GM21576 (cell line): ENCODE measurements around the gene GNPTG.

Experiments
- ATAC-seq: cut with Tn5 transposase; IDR thresholded peaks from one replicate; pipeline ENCODE4 v1.9.1; 2021; ENCODE audit warnings: mild to moderate bottlenecking, moderate library complexity; ENCODE audit not compliant: unreplicated experiment

Gene GNPTG

DNA sequence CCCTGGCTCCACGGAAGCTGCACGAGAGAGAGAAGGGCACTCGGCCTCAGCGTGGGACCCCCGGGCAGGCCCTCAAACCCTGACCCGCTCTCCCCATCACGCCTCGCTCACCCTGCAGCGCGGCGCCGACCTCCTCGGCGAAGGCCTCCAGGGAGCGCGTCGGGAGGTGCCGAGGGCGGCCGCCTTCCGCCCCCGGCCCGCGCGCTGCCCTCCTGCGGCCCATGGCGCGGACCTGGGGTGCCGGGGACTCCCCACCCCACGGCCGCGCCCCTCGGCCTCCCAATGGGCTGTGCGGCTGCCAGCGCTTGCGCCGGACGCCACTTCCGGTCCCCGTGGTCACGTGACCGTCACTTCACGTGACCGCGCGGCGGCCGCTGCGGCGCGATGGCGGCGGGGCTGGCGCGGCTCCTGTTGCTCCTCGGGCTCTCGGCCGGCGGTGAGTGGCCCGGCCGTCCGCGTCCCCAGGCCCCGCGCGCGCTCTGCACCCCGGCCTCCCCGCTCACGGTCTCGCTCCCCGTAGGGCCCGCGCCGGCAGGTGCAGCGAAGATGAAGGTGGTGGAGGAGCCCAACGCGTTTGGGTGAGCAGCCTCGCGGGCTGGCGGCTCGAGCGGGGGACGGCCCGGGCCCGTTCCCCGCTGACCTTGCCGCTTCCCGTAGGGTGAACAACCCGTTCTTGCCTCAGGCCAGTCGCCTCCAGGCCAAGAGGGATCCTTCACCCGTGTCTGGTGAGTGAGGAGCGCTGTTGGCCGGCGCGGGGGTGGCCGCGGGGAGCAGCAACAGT lies at the start of gene GNPTG, which contains the start of gene TSR3:
Gene GNPTG (plus strand): TSS at position 350 of the 781 bp plus-strand sequence. CDS start 35 bp downstream, at position 385.
Gene TSR3 (minus strand): TSS at position 297 of the 781 bp plus-strand sequence. CDS start 74 bp downstream, at position 223.
- ATAC-seq, result peak; percentile 58

DNA sequence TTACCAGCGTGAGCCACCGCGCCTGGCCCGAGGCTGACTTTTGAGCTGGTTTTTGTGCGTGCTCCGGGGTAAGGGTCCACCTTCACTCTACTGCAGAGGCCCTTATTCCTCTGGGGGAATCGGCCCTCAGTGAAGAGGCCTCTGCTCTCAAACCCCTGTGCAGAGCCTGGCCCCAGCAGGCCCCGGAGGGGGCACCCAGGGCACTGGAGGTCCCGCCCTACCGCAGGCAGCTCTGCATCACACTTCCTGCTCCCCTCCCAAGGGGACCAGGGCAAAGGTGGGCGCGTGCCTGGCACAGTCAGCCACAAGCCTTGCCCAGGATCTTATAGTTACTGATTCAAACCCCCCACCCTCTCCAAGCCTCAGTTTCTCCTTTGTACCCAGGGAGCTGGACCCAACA lies 45.9 kb upstream of the GNPTG start:
- ATAC-seq, result no peak

DNA sequence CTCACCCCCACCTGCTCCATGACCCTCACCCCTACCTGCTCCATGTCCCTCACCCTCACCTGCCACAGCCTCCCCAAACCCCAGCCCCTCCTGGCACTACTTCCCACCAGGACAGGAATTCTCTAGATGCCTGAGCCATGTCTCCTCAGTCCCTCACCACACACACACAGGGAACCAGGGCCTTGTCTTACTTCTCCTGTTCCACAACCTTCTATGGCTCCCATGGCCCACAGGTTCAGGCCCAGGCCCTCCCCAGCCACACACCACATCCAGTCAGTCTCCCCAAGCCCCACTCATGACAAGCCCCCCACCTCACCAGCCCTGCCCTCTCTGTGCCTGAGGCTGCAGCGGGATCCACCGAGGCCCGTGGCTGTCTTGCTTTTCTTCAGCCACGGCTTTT lies 45.4 kb upstream of the GNPTG start:
- ATAC-seq, result no peak

DNA sequence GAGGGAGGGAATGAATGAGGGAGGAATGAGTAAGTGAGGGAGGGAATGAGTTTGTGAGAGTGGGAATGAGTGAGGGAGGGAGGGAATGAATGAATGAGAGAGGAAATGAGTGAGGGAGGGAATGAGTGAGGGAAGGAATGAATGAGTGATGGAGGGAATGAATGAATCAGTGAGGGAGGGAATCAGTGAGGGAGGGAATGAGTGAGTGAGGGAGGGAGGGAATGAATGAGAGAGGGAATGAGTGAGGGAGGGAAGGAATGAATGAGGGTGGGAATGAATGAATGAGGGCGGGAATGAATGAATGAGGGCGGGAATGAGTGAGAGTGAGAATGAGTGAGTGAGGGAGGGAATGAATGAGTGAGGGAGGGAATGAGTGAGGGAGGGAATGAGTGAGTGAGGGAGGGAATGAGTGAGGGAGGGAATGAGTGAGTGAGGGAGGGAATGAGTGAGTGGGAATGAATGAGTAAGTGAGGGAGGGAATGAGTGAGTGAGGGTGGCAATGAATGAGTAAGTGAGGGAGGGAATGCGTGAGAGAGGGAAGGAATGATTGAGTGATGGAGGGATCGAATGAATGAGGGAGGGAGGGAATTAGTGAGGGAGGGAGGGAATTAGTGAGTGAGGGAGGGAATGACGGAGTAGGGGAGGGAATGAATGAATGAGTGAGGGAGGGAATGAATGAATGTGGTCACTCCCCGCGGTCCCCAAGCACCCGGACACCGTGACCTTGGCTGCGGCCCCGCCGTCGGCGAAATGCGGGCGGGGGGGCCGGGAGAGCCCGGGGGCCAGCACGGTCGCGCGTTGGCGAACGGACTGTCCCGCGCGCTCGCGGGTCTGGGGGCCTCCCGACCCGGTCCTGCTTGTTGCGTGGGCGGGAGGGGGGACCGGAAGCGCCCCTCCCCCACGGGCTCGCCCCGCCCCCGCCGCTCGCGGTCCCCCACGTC lies 43.4 kb upstream of the GNPTG start:
- peak; percentile 13 for ATAC-seq

DNA sequence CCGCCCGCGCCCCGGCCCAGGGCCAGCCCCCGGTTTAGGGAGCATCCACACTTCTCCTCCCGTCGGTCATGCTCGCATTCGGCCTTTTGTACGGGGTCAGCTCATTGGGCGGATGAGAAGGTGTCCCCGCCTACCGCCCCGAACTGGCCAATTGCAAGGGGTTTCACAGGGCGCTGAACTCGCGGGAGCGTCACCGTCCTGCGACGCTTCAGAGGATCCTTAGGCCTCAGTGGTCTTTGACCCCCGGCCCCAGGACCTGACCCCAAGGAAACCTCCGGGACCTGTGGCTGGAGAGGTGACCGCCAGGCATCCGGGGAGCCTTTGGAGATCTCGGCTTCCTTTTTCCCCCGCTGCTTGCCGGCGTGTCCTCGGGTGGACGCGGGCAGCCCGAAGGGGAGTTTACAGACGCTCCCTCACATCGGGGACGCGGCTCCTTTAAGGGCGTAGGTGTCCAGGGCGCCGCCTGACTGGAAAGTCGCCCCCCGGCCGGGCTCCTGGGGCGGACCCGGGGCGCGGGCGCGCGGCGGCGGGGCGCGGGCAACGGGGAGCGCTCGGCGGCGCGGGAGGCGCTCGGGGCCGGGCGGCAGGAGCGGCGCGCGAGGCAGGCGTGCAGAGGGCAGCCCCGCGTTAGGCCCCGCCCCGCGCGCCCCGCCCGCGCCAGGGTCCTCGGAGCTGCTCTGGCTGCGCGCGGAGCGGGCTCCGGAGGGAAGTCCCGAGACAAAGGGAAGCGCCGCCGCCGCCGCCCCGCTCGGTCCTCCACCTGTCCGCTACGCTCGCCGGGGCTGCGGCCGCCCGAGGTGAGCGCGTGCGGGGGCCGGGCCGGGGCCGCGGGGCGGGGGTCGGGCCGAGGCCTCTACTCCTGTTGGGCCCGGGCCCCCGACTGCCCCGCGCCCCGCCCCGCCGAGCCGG lies 42.5 kb upstream of the GNPTG start, which contains the start of gene UBE2I:
Gene UBE2I (plus strand): TSS at position 660 of the 909 bp plus-strand sequence. CDS start 4,395 bp downstream, outside the sequence.
- ATAC-seq, result peak; percentile 54

DNA sequence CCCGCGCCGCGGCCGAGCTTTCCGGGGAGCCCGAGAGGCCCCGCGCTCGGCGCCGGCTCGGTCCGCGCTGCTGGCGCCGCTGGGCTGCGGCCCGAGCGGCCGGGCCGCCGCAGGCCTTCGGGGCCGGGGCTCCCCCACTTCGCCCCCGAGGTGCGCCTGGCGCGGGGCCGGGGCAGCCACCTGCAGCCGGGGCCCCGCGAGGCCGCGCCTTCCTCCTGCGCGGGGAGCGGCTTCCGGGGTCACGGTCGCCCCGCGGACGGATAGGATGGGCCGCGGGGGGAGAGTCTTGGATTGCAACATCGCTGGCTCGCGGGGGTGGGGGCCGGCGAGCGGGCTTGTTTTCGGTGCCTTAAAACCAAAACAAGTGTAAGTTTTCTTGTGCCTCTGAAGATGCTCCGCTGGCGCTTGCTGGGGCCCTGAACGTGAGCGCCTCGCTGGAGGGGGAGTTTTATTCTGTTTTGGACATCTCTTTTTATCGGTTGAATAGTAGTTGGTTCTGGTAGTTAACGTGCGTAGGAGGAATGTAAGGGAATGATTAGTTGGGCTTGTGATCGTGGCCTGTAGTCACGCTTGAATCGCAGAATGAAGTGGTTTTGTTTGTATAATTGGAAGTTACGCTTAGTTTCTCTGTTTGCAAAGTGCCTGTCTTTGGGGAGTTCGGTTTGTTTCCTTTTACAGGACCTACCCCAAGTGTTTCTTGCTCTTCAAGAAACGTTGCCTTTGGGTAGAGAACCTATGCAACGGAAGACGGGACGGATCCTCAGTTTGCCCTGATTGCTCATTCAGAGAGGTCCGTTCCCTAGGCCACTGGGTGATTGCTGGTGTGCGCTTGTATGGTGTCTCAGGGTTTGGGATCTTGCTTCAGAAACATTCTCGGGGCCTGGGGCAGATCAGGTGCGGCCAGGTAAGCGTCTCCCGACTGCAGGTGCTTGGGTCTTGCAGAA lies 41.6 kb upstream of the GNPTG start:
- ATAC-seq, result no peak

DNA sequence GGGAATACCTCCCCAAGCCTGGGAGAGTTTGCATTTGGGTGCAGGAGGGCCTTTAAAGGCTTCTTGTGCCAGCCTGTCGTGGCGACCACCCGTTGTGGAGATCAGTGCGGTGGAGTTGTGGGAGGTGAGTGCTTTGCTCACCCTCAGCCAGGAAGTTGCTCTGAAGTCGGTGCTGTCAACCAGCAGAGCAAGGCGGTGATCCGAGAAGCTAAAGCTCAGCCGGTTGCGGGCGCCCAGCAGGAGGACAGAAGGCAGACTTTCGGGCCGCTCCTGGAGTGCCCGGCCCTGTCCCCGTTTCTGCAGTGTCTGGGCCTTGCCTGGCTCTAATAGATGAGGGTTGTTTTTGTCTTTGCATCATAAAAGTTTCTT lies 40.9 kb upstream of the GNPTG start:
- no peak for ATAC-seq

DNA sequence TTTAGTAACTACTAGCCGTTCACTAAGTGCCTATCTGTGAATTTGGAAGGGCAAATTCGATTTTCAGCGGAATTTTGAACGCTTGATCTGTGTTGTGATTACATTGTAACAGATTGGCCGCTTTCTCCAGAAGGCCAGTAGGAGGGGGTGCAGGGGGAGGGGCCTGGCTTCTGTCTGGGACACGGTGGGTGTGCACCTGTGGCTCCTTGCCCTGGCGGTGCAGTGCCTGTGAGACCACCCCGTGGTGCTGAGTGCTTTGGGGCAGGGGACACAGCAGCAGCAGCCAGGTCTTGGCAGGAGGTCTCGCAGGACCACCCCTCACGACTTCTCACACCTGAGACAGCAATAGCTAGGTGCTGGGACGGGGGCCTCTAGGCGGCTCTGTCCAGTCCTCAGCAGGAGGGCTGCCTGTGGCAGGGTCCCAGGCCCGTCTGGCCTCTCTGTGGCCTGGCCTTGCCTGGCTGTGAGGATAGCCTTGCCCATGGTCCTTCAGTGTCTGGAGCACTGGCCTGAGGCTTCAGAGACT lies 40.5 kb upstream of the GNPTG start:
- no peak for ATAC-seq

DNA sequence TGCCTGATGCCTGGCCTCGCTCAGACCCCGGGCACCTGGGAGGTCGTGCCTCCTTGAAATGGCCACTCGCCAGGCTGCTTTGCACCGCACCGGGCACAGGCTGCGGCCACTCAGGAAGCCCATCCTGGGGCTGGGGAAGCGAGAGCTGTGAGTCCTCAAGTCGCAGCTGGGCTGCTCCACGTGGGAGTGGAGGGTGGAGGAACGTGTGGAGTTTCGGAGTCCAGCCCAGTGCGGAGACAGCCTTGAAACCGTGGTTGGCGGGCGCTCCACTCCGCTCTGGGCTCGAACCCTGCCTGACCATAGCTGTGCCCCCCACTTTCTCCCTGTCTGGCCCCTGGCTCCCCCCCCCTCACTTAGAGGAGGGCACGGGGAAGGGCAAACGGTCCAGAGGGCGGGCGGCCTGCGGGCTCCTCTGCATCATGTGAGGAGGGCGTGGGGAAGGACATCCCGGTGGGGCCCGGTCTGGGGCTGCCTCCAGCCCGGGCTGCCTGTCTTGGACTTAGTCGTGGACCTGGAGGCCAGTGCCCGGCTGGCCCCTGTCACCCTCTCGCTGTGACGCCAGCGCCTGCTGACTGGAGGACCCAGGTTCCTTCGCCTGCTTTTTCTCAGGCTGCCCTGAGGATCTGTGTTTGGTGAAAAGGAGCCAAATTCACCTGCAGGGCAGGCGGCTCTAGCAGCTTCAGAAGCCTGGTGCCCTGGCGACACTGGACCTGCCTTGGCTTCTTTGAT lies 39.8 kb upstream of the GNPTG start:
- ATAC-seq, result no peak

DNA sequence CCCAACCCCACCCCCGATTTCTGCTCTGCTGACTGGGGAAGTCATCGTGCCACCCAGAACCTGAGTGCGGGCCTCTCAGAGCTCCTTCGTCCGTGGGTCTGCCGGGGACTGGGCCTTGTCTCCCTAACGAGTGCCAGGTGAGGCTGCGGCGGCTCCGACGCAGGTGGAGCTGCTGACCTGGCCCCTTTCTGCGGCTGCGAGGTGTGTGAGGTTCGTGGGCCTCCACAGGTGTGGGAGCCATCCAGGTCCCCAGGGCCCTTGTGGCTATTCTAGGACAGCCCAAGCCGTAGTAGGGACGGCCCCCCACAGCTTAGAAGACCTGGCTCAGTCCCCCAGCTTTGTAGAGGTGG lies 39.3 kb upstream of the GNPTG start:
- no peak for ATAC-seq

DNA sequence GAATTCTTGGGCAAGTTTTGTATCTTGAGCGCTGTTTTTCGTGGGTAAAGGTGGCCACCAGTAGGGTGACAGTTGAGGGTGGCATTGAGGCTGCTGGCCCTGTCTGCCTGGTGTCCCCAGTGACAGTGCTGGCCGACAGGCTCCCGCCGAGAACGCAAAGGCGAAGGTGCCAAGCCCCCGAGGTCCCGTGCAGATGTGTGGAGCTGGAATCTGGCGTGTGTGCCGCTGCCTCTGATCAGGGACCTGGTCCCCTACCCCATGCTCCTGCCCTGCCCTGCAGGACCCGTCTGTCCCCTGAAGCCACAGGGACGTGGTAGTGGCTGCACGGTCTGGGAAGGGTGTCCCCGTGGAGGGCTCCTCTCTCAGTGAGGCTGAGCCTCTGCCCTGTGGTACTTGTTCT lies 38.8 kb upstream of the GNPTG start:
- ATAC-seq, result no peak

DNA sequence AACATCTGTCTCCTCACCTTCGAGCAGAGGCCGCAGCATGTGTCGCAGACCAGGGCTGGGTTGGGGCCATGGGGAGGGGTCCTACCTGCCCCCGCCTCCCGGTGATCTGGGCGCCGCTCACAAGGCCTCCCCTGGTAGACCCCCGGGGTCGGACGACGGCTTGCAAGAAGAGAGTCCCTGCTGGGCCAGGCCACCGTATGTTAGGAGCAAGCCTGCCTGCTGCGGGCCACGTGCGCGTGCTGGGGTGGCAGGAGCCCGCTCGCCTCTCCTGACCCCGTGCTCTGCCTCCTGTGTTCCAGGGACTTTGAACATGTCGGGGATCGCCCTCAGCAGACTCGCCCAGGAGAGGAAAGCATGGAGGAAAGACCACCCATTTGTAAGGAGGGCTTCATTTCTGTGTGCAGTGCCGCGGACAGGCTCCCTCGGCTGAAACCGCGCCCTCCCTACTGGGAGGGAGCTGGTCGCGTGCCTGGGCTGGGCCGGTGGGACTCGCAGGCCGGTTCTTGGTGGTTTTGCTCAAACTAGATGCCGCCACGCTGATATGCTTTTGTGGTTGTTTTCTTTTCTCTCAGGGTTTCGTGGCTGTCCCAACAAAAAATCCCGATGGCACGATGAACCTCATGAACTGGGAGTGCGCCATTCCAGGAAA lies 37.9 kb upstream of the GNPTG start:
- ATAC-seq, result no peak

DNA sequence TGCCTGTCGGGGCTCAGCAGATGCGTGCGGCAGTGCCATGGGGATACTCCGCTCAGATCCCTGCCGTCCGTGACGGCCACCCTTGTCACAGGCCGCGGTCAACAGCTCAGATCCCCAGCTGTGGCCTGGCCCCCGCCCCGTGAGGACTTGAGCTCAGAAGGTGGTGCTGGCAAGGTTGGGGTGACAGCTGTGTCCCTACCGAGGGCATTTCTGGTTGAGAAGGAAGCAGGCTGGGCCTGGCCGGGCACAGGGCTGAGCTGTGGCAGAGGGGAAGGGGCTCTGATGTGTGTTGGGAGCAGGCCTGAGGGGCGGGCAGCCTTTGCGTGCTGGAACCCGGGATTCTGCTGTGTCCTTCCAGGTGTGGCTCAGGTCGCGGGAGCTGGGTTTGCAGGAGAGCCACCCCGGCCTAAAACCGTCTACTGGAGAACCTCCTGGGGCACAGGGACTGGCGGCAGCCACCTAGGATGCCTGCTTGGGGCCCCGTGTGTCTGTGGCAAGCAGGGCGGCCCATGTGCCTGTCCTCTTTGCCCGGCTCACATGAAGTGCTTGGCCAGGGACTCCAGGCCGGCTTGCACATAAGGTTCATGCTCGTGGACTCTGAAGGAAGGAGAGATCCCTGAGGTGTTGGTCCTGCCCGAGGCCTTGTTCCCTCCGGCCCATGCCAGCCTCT lies 37.2 kb upstream of the GNPTG start:
- ATAC-seq, result no peak

DNA sequence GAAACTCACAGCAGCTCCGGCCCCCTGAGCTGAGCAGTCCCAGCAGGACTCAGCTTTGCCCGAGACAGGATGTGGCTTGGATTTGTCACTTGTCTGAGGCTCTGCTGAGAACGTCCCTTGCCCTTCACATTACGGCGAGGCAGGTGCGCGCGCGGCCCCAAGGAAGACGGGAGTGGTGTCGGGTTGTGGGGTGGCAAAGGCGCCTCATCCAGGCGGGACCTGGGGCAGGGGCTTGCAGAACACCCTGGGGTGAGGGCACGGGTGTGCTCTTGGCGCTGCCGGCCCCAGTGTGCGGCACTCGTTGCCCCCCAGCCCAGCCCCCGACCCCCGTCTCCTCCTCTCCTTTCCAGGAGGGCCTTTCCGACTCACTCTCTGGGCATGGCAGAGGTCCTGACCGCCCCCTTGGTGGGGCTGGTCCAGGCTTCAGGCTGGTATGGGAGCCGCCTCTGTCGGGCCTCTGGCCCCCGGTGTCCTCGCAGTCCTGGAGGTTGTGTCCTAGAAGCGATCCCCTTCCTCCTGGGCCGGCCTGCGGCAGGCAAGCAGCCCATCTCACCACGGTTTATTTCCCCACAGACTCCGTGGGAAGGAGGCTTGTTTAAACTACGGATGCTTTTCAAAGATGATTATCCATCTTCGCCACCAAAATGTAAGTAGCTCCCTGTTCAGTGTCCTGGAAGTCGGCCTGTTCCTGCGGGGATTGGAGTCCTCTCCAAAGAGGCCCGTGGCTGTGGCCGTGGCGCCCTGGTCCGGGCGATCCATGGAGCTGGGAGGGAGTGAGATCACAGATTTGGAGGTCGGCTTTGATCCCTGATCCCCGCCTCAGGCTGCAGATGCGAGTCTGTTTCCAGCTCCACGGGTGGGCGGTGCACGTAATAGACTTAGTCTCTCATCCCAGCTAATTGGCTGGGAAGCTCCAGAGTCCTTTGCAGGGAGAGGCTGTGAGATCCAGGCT lies 36.4 kb upstream of the GNPTG start:
- ATAC-seq, result no peak

DNA sequence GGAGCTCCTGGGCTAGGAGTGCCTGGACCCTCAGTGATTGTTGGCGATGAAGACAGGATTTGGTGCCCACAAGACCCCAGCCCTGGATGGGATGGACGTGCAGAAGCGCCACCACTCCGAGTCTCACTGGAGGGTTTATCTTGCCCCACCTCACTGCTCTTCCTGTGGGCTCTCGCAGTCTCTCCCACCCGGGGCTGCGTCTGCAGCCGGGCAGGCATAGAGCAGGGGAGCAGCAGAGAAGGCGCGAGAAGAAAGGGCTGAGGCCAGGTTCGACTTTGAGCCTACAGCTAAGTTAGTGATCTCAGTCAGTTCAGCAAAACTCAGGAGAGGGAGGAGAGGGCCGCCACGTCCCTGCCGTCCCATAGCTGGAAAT lies 35.7 kb upstream of the GNPTG start:
- no peak for ATAC-seq

DNA sequence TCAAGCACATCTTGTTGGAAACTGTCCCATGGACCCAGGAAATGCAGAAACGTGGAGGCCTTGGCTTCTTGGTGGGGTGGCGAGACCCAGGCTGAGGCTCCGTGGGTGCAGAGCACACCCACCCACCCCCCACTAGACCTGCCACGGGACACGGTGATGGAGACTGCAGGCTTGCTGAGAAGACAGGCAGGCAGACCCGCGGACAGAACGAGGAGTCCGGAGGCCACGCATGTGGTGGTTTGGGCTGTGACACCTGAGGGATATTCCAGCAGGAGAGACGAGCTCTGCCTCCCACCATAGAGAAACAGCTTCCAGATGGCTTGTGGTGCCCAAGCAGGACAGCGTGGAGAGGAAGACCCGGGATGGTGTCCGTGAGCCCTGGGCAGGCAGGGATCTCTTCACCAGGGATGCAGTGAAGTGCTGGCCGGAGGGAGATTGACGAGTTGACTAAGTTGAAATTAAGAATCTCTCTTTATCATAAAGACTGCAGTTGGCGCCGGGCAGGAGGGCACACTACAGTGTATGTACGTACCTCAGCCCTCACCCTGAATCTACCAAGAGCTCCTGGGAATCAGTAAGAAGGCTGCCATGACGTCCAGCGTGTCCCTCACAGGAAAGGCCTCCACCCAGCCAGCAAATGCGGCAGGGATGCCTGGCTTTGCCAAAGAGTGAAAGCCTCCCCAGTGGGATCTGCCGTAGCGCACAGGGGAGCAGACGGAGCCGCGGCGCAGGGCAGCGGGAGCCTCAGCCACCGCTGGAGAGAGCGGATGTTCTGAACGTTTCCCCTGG lies 34.1 kb upstream of the GNPTG start:
- ATAC-seq, result no peak
